PFSK-1 (cell line): ENCODE data around the gene RHO.

Experiments
- FOXP2 ChIP-seq: optimal IDR thresholded peaks from 2 replicates; pipeline ENCODE3; 2011; ENCODE audit warnings: borderline replicate concordance, control low read depth, inconsistent platforms; ENCODE audit not compliant: insufficient read depth; ENCODE audit errors: extremely low read length, extremely low read depth
- POLR2AphosphoS5 ChIP-seq: IDR thresholded peaks from 2 replicates; pipeline ENCODE4 v1.6.1; 2012; ENCODE audit warnings: low read depth, mild to moderate bottlenecking, control low read depth, low read length, moderate library complexity
- SIN3A ChIP-seq: IDR thresholded peaks from 2 replicates; pipeline ENCODE4 v1.6.1; 2012; ENCODE audit warnings: mild to moderate bottlenecking, low read length, moderate library complexity, borderline replicate concordance; ENCODE audit not compliant: insufficient read depth
- TAF1 ChIP-seq: IDR thresholded peaks from 2 replicates; pipeline ENCODE4 v1.6.1; 2012; ENCODE audit warnings: low read length, control low read depth, borderline replicate concordance; ENCODE audit not compliant: insufficient read depth
- TF ChIP-seq, protein P1 (sequence below), 2 experiments: IDR thresholded peaks; 2 replicates each; pipeline versions ENCODE4 v1.6.1 to v1.8.0; 2011 to 2012; ENCODE audit warnings: low read depth in 2 of 2, low read length in 2 of 2, control low read depth in 1 of 2, inconsistent platforms in 1 of 2, mild to moderate bottlenecking in 1 of 2, moderate library complexity in 1 of 2; ENCODE audit not compliant: insufficient read depth in 1 of 2

RHO gene

DNA sequence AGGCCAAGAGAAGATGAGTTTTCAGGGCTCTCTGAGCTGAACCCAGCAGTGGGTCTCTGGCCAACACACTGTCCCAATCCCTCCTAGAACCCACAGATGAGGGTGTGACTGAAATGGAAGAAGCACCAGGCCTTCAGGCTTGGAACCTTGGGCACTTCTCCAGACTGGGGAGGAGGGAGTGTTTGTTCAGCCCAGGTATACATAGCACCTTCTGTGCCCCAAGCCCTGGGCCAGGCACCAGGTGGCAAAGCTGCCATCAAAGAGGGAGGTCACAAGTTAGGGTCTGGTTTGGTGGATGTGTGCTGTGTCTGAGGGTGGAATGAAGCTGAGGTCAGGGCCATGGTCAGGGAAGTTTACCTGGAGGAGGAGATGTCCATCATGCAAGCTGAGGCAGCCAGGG lies 15.8 kb upstream of the RHO start:
- no peak for TF ChIP-seq TAF1
- TF ChIP-seq, protein P1, sequence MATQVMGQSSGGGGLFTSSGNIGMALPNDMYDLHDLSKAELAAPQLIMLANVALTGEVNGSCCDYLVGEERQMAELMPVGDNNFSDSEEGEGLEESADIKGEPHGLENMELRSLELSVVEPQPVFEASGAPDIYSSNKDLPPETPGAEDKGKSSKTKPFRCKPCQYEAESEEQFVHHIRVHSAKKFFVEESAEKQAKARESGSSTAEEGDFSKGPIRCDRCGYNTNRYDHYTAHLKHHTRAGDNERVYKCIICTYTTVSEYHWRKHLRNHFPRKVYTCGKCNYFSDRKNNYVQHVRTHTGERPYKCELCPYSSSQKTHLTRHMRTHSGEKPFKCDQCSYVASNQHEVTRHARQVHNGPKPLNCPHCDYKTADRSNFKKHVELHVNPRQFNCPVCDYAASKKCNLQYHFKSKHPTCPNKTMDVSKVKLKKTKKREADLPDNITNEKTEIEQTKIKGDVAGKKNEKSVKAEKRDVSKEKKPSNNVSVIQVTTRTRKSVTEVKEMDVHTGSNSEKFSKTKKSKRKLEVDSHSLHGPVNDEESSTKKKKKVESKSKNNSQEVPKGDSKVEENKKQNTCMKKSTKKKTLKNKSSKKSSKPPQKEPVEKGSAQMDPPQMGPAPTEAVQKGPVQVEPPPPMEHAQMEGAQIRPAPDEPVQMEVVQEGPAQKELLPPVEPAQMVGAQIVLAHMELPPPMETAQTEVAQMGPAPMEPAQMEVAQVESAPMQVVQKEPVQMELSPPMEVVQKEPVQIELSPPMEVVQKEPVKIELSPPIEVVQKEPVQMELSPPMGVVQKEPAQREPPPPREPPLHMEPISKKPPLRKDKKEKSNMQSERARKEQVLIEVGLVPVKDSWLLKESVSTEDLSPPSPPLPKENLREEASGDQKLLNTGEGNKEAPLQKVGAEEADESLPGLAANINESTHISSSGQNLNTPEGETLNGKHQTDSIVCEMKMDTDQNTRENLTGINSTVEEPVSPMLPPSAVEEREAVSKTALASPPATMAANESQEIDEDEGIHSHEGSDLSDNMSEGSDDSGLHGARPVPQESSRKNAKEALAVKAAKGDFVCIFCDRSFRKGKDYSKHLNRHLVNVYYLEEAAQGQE (IDR thresholded peaks at IDR 0.05; ENCODE audit: insufficient read depth in 1 of 2, low read depth in 2 of 2, low read length in 2 of 2), result no peak
- no peak for TF ChIP-seq POLR2AphosphoS5
- TF ChIP-seq SIN3A, result no peak
- no peak for TF ChIP-seq FOXP2

DNA sequence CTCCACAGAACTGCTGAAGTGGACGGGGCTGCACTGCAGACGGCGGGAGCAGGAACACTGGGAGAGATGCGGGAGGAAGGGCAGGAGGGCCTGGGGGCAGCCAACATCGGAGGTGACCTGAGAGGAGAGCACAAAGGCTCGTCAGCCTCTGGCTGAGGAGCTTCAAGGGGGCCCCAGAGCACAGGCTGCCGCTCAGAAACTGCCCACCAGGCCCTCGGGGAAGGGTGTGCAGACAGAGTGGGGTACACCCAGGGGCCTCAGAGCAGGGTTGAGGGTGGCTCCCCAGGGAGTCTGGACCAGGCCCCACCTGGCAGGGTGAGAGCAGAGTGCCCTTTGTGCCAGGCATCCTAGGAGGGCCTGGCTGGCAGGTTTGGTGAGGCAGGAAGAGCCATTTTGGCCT lies 14.7 kb upstream of the RHO start:
- TF ChIP-seq SIN3A (no peak), POLR2AphosphoS5 (no peak), FOXP2 (no peak), TAF1 (no peak)
- TF ChIP-seq, protein P1 (IDR thresholded peaks at IDR 0.05; ENCODE audit: insufficient read depth in 1 of 2, low read depth in 2 of 2, low read length in 2 of 2), result no peak

DNA sequence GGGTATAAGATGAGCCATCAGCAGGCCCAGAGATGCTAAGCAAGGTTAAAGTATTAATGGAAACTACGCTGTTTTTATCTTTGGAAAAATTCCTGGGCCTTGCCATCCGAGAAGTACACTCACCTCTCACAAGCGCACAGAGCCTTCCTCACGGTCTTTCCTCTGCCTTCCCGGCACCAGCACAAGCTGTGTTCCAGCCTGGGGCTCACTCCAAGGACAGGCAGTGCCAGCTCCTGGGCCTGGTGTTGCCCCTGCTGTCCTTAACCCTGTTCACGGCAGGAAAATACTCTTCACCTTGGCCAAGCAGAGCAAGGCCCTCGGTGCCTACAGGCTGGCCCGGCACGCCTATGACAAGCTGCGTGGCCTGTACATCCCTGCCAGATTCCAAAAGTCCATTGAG lies 14.3 kb upstream of the RHO start:
- no peak for TF ChIP-seq TAF1
- no peak for TF ChIP-seq FOXP2
- no peak for TF ChIP-seq SIN3A
- TF ChIP-seq, protein P1 (IDR thresholded peaks at IDR 0.05; ENCODE audit: insufficient read depth in 1 of 2, low read depth in 2 of 2, low read length in 2 of 2), result no peak
- no peak for TF ChIP-seq POLR2AphosphoS5

DNA sequence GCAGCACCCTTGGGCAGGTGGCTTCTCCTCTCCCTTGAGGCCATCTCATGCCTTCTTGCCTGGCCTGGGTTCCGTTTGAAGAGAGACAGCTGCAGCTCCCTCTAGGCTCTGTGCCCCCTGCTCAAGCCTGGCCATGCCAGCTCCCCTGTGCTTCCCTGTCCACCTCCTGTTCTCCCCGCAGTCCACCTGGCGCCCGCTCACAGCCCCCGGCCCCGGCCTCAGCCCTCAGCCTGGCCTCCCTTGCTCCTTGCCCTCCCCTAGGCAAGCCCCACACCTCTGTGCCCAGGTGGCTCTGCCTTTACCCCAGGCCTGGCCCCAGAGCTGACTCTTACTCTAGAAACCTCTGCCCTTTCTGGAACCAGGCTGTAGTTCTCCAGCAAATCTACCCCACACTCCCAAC lies 13.9 kb upstream of the RHO start:
- TF ChIP-seq SIN3A (no peak), TAF1 (no peak), FOXP2 (no peak), POLR2AphosphoS5 (no peak)
- TF ChIP-seq, protein P1 (IDR thresholded peaks at IDR 0.05; ENCODE audit: insufficient read depth in 1 of 2, low read depth in 2 of 2, low read length in 2 of 2), result no peak

DNA sequence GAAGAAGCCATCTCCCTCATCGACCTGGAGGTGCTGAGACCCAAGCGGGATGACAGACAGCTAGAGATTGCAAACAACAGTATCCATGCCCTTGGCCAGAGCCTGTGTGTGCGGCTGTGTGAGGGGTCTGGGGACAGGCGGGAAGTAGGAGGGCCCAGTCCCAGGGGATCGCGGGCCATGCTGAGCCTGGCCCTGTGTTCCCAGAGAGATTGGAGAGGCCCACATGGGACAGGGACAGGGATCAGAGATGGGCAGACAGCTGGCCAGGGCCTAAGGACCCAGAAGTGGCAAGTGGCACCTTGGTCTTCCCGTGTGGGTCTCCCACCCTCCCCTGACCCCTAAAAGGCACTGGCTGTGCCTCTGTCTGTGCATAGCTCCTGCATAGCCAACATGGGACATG lies 10.9 kb upstream of the RHO start:
- TF ChIP-seq, protein P1 (IDR thresholded peaks at IDR 0.05; ENCODE audit: insufficient read depth in 1 of 2, low read depth in 2 of 2, low read length in 2 of 2), result no peak
- no peak for TF ChIP-seq TAF1
- TF ChIP-seq SIN3A, result no peak
- no peak for TF ChIP-seq FOXP2
- TF ChIP-seq POLR2AphosphoS5, result no peak
